Thymus (tissue), 14 donors: ENCODE data around the gene FAM149A. TPM values are rescaled to one million over a fixed set of nuclear protein-coding genes. Genes with fewer than 3 reads are reported as not detected.

Experiments
- DNase-seq, 9 donors: peaks; one replicate each; pipeline ENCODE4 v3.0.0-alpha.2; 2013; ENCODE audit warnings: low spot score in 9 of 9, low read depth in 6 of 9, missing footprints in 1 of 9
- H3K27ac ChIP-seq, 2 donors: one replicate each; pipeline ENCODE4 v1.5.1; 2013; ENCODE audit warnings: control low read depth in 1 of 2, low read depth in 1 of 2, low read length in 1 of 2, mild to moderate bottlenecking in 1 of 2, moderate library complexity in 1 of 2
- H3K27me3 ChIP-seq, 2 donors: one replicate each; pipeline ENCODE4 v1.5.1; 2013; ENCODE audit warnings: low read length in 1 of 2; ENCODE audit not compliant: control insufficient read depth in 2 of 2, insufficient read depth in 1 of 2
- H3K36me3 ChIP-seq, 2 donors: one replicate each; pipeline ENCODE4 v1.5.1; 2013; ENCODE audit warnings: low read length in 1 of 2, mild to moderate bottlenecking in 1 of 2, moderate library complexity in 1 of 2; ENCODE audit not compliant: control insufficient read depth in 2 of 2, insufficient read depth in 2 of 2
- H3K4me1 ChIP-seq, 2 donors: one replicate each; pipeline ENCODE4 v1.5.1; 2013; ENCODE audit warnings: low read length in 2 of 2; ENCODE audit not compliant: control insufficient read depth in 2 of 2, insufficient read depth in 2 of 2
- H3K4me3 ChIP-seq, 2 donors: one replicate each; pipeline ENCODE4 v1.5.1; 2013; ENCODE audit warnings: low read length in 2 of 2, control low read depth in 1 of 2, mild to moderate bottlenecking in 1 of 2
- H3K9me3 ChIP-seq, 2 donors: one replicate each; pipeline ENCODE4 v1.5.1; 2013; ENCODE audit warnings: low read length in 1 of 2, mild to moderate bottlenecking in 1 of 2; ENCODE audit not compliant: control insufficient read depth in 2 of 2, insufficient read depth in 1 of 2
- WGBS: extraction: QIAGEN DNeasy Blood & Tissue Kit; methylation state at CpG from one replicate; pipeline ENCODE4 v1.1.7; 2013; 5-methylcytosine and 5-hydroxymethylcytosine counted together
- long read RNA-seq, 10 donors: transcript quantifications; one replicate each; lab custom pipeline, GENCODE V29; 2026
- polyA plus RNA-seq: library from polyadenylated mRNA; stranded (reverse); fragments of 200-250 nt; gene quantifications from one replicate; pipeline ENCODE4 v1.2.3, GENCODE V29; 2013
- total RNA-seq: library from RNA; stranded (reverse); fragments of 120-200 nt; gene quantifications from one replicate; pipeline ENCODE4 v1.2.4, GENCODE V29; 2013
- donor health status: healthy.

Gene FAM149A
- total RNA-seq (3.8 TPM), polyA plus RNA-seq (1.9 TPM)
- long read RNA-seq, donor 1 = 0 reads
- long read RNA-seq, donor 2 = 0 reads
- long read RNA-seq, donor 3 = 0 reads
- long read RNA-seq, donor 4 = 0 reads
- long read RNA-seq, donor 5 = 0 reads
- long read RNA-seq, donor 6 = 0 reads
- long read RNA-seq, donor 7 = 0 reads
- long read RNA-seq, donor 8 = 0 reads
- long read RNA-seq, donor 9 = 0 reads
- long read RNA-seq, donor 10 = 0 reads

- Histone ChIP-seq H3K27me3 (peaks cover 4 to 52% of the 10 kb centered on the region in 2 donors), H3K27ac (no peak within 1 kb of the TSS), H3K9me3 (no peaks in the 10 kb centered on the region), H3K4me1 (peaks cover 2 to 9% of the 10 kb centered on the region in 2 donors), H3K36me3 (no peaks in the 10 kb centered on the region), H3K4me3 (peak within 1 kb of the TSS; percentile 10 to 67)
- WGBS = 18% methylated on average over 57 of the region's 57 CpGs
- DNase-seq = peak in 7 of 9 donors; percentile 11 to 64 (median 34)
Observed at GRCh38 chr4:186104114-186104889, at the start of gene FAM149A. TSS of gene FAM149A (plus strand) at chr4:186104704.

- H3K9me3 ChIP-seq = no peaks in the 10 kb centered on the region
- no peaks in the 10 kb centered on the region for H3K27me3 ChIP-seq
- H3K36me3 ChIP-seq = no peaks in the 10 kb centered on the region
- no peak overlapping the region for H3K27ac ChIP-seq
- no peak for DNase-seq
- no peaks in the 10 kb centered on the region for H3K4me1 ChIP-seq
- WGBS = 41% methylated on average over 6 of the region's 6 CpGs
- H3K4me3 ChIP-seq = no peak overlapping the region
Observed at GRCh38 chr4:186058253-186058979, 46.1 kb upstream of the FAM149A start.

- 13% methylated on average over 3 of the region's 3 CpGs for WGBS
- H3K4me3 ChIP-seq = no peak overlapping the region
- H3K4me1 ChIP-seq = no peaks in the 10 kb centered on the region
- DNase-seq = no peak
- no peaks in the 10 kb centered on the region for H3K36me3 ChIP-seq
- H3K27me3 ChIP-seq = no peaks in the 10 kb centered on the region
- H3K27ac ChIP-seq = no peak overlapping the region
- no peaks in the 10 kb centered on the region for H3K9me3 ChIP-seq
Observed at GRCh38 chr4:186058980-186059316, 45.6 kb upstream of the FAM149A start.

- H3K4me1 ChIP-seq = no peaks in the 10 kb centered on the region
- H3K27ac ChIP-seq = no peak overlapping the region
- no peak for DNase-seq
- H3K9me3 ChIP-seq = no peaks in the 10 kb centered on the region
- WGBS = 92% methylated on average over 4 of the region's 4 CpGs
- H3K4me3 ChIP-seq = no peak overlapping the region
- no peaks in the 10 kb centered on the region for H3K36me3 ChIP-seq
- H3K27me3 ChIP-seq = no peaks in the 10 kb centered on the region
Observed at GRCh38 chr4:186061921-186062320, 42.6 kb upstream of the FAM149A start.

- H3K27ac ChIP-seq = no peak overlapping the region
- DNase-seq = peak in 2 of 9 donors; percentile 16 to 33
- H3K4me3 ChIP-seq = no peak overlapping the region
- peaks cover 3 to 4% of the 10 kb centered on the region in 2 donors for H3K4me1 ChIP-seq
- no peaks in the 10 kb centered on the region for H3K27me3 ChIP-seq
- WGBS = 62% methylated on average over 9 of the region's 9 CpGs
- H3K9me3 ChIP-seq = no peaks in the 10 kb centered on the region
- H3K36me3 ChIP-seq = no peaks in the 10 kb centered on the region
Observed at GRCh38 chr4:186067757-186068385, 36.6 kb upstream of the FAM149A start.

- DNase-seq = peak in 2 of 9 donors; percentile 8 to 51
Observed at GRCh38 chr4:186068581-186069348, 35.7 kb upstream of the FAM149A start, which contains the start of gene TLR3. TSS of gene TLR3 (plus strand) at chr4:186069156. CDS start at chr4:186076620, 7,464 bp downstream.

GRCh38 chr4:186069729-186070128, 34.8 kb upstream of the FAM149A start:
- H3K4me1 ChIP-seq = peaks cover 3 to 4% of the 10 kb centered on the region in 2 donors
- WGBS = 92% methylated on average over 4 of the region's 4 CpGs
- no peak for DNase-seq
- no peaks in the 10 kb centered on the region for H3K9me3 ChIP-seq
- no peaks in the 10 kb centered on the region for H3K27me3 ChIP-seq
- no peak overlapping the region for H3K4me3 ChIP-seq
- H3K36me3 ChIP-seq = no peaks in the 10 kb centered on the region
- no peak overlapping the region for H3K27ac ChIP-seq

More at GRCh38 chr4:186068581-186069348, 35.7 kb upstream of the FAM149A start, which contains the start of gene TLR3:
- Histone ChIP-seq H3K4me3 (peak within 1 kb of the TSS; percentile 30 to 49), H3K9me3 (no peaks in the 10 kb centered on the region), H3K27me3 (no peaks in the 10 kb centered on the region), H3K27ac (no peak within 1 kb of the TSS), H3K4me1 (peaks cover 3 to 4% of the 10 kb centered on the region in 2 donors), H3K36me3 (no peaks in the 10 kb centered on the region)
- 13% methylated on average over 12 of the region's 12 CpGs for WGBS

GRCh38 chr4:186072516-186072915, 32.0 kb upstream of the FAM149A start:
- 98% methylated on average over 10 of the region's 10 CpGs for WGBS
- DNase-seq = no peak

More at GRCh38 chr4:186072516-186072915, 32.0 kb upstream of the FAM149A start:
- Histone ChIP-seq H3K4me3 (no peak overlapping the region), H3K27me3 (no peaks in the 10 kb centered on the region), H3K27ac (no peak overlapping the region), H3K36me3 (no peaks in the 10 kb centered on the region), H3K4me1 (peaks cover 3 to 4% of the 10 kb centered on the region in 2 donors), H3K9me3 (no peaks in the 10 kb centered on the region)
